Measurements from ENCODE around the gene NELFA.
A peak's percentile ranks its signal among the peaks of the same experiment; 100 is the strongest.

The NELFA gene

DNA sequence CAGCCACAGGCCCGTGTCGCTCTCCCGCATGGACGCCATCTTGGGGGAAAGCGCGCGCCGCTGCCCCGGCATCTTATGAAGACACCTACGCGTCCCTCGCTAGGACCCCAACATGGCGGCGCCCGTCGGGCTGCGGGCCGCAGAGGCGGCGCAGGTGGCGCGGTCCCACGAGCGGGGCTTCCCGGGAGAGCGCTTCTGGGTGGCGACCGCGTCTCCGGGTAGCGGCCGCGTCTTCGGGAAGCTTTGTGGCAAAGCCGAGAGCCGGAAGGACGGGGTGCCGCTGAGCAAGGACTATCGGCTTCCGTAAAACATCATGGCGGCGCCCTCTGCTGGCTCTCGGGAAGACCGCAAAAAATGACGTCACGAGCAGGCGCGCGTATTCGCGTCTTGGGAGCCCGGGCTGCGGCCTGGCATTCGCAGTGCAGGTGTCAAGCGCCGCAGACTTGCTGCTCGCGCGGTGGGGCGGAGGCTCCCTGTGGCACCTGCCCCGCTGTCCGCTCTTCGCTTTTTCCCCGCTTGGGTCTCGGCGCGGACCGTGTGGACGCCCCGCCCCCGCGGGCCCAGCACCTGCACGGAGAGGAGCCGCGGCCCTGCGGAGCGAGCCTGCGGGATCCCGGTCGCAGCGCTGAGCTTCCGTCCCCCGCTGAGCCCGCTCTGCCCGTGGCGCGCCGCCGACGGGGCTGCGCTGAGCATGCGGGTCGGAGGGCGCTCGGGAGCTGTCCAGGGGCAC lies at the start of gene NELFA:
TSS of gene NELFA (minus strand) at position 54 of the 730 bp plus-strand sequence. CDS start at position 39, 15 bp downstream.
- peak; percentile 86 for DNase-seq

DNA sequence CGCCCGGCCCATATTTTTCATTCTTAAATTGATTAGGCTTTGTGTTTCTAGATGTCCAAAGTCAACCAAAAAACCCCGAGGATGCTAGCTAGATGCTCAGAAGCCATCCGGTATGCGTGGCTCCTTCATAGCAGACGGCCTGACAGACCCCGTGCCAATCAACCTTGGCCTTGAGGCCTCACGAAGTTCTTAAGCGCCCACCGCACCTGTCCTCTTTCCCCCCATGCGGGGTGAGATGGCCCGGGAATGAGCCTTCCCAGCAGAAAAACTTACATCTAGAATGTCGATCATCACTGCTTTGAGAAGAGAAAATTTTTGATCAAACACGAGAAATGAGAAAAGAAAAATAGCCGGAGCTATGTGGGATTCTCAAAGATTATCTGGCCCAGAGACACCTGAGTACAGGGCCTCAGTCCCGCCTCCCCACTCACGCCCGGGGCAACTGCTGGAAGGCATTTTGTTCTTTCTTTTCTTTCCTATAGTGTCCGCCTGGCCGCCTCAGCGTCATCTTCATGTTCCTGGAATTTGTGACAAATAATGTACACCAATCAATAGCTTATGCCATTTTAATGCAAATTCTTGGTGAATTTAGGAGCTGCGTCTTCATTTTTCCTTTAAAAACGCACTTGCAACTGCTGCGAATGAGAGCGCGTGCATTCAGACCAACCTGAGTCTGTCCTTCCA lies 48.8 kb upstream of the NELFA start:
- no peak for DNase-seq

DNA sequence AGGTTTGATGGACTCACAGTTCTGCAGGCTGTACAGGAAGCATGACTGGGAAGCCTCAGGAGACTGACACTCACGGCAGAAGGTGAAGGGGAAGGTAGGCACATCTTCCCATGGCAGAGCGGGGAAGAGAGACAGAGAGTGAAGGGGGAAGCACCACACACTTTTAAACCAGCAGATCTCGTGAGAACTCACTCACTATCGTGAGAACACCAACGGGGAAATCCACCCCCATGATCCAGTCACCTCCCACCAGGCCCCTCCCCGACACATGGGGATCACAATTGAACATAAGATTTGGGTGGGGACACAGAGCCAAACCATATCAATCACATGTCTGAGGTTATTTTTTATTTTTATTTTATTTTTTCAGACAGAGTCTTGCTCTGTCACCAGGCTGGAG lies 45.4 kb upstream of the NELFA start:
- no peak for DNase-seq

DNA sequence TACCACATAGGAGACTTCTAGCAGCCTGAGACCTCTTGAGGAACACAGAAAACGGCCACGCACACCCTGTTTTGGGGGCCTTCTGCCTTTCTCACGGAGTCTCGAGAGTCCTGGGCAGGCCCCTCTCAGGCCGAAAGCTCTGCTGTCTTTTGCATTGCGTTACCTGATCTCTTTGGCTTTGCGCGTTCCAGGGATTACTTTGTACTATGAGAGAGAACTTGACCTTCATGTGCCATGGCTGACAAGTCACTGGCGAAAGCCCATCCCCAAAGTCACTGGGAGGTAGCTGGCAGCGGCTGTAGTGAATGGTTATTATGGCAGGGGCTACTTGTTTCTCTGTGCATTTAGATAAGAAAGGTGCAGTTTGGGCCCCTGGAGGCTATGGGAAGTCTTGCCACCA lies 42.3 kb upstream of the NELFA start:
- DNase-seq = no peak

DNA sequence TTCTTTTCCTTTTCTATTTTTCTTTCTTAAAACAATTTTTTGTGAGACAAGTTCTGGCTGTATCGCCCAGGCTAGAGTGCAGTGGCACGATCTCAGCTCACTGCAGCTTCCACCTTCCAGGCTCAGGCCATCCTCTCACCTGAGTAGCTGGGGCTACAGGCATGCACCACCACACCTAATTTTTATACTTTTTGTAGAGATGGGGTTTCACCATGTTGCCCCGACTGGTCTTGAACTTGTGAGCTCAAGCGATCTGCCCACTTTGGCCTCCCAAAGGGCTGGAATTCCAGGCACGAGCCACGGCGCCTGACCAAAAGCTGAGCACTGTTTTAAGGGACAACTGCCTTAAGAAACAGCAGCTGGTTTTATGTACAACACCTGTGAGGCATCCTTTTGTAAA lies 41.0 kb upstream of the NELFA start:
- no peak for DNase-seq

DNA sequence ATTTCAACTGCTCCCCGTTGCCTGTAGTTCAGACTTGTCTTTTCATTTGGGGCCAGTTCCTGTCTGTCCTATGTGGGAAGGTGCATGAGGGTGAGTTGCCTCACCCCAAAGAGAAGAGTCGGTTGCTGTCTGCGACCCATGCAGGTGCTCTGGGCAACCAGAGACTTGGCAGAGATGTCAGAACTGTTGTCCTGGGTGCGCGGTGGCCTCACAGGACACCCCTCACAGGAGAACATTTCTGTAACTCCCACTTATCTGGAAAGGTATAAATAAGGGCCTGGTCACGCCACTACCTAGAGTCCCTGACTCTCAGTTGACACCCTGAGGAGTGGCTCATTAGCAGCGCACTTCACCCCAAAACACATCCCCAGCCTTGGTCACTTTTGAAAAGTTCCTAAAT lies 40.6 kb upstream of the NELFA start:
- no peak for DNase-seq

DNA sequence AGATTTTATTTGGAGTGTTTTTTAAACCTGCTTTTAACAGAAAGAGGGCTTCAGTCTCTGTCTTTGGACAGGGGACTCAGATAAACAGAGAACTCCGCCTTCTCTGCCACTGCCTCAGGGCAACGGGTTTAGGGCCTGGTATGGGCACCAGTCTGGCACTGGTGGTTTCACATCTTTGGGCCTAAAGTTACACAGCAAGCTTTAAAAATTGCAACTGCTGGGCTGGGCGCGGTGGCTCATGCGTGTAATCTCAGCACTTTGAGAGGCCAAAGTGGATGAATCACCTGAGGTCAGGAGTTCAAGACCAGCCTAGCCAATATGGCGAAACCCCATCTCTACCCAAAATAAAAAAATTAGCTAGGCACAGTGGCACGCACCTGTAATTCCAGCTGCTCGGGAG lies 40.1 kb upstream of the NELFA start:
- no peak for DNase-seq

DNA sequence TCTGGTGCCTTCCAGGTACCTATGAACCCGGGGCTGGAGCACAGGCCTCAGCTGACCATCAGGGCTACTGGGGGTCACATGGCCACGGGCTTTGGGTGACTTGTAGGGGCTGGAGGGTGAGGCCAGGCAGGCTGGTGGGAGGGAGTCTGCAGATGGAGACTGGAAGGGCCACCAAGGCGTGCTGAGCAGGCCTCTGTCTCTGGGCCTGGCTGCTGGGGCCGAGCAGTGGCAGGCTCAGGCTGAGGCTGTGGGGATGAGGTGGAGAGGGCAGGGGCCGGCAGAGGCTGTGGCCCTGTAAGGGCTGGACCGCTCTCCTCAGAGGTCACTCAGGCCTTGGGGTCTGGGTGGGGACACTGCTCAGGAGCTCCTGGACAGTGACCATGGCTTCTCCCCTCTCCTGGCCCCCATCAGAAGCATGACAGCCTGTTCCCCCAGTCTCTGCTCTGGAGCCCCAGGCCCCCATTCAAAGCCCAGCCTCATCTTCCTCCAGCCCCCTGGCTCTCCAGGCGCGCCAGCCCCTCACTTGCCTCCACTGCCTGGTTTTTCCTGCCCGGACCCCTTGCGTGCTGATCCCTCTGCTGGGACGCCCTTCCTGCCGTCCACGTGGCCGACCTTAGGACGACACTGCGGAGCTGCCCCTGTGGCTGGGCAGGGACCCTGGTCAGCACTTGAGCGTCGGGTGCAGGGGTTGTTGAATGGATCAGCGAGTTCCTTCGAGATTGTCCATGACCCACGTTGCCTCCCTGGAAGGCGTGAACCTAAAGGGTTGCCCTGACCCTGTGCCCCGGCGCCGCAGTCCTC lies 39.2 kb upstream of the NELFA start:
- DNase-seq = no peak

DNA sequence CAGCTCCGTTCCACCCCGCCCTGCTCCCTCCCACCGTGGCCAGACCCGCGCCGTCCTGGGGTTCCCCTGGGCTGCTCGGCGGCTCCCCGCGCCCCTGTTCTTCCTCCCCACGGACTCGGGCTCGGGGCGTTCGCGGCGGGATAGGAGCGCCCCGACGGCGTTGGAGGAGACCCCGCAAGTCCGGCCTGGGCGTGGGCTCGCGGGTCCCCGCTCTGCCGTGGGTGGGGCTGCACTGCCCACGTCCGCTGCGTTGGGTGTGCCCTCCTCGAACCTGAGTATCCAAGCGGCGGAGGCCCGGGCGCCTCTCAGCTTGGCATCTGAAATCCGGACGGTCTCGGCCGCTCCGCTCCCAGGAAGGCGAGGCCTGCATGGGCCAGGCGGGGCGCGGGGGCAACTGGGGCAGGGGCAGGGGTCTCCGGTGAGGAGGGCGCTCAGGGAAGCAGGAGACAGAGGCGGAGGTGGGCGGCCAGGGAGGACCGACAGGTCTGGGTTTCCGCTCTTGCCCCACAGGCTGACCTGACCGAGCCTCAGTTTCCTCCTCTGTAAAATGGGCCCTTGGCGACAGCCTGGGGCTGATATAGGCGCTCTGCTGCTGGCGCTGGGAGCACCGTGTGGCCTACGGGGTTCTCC lies 38.4 kb upstream of the NELFA start:
- no peak for DNase-seq

DNA sequence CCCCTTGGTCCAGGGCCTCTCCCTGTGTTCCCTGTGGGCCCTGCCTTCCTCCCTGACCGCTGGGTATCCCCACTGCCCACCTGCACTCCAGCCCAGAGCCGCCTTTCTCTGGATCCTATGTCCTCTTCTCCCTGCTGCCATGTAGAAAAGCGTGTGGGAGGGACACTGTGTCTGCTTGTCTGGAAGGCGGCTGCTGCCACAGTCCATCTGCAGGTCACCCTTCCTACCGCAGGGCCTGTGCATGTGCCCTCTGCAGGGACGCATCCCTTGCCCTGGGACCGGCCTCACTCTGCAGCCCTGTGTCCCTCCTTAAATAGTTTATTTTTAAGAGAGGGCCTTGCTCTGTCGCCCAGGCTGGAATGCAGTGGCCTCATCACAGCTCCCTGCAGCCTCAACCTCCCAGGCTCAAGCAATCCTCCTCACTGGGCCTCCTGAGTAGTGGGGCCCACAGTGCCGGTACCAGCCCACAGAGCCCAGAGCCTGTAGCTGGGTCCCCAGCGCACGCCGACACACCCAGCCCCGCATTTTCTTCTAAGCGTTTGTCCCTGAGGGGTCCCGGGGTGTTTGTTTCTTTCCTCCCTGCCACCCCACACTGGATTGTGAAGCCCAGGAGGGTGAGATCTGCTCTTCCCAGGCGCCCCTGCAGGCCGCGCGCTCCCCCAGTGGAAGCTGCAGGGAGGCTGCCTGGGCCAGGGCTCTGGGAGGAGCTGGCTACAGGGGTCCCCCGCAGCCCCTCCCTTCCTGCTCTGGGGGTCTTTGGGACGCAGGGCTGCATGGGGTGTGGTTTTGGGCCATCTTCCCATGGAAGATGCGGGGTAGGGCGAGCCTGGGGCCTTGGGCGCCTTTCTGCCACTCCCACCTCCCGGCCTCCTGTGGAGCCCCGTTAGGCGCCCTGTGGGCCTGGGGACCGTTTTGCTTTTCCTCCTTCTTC lies 37.5 kb upstream of the NELFA start:
- DNase-seq = no peak

DNA sequence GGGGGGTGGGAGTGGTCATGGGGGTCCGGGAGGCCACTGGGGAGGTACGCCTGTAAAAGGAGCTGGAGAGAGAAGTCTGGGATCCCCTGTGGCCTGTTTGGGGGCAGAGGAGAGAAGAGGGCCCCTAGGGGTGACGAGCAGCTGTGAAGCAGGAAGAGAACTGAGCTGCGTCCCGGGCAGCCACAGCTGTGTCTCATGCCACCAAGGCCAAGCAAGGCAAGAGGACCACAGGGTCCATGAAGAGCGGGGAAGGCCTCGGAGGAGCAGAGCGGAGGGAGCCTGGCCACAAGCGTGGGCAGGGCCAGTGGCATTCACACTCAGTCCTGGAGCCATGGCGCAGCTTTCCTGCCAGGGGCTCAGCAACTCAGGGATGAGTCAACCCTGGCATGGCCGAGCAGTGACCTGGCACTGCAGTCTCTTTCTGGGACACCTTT lies 36.8 kb upstream of the NELFA start:
- DNase-seq = no peak

DNA sequence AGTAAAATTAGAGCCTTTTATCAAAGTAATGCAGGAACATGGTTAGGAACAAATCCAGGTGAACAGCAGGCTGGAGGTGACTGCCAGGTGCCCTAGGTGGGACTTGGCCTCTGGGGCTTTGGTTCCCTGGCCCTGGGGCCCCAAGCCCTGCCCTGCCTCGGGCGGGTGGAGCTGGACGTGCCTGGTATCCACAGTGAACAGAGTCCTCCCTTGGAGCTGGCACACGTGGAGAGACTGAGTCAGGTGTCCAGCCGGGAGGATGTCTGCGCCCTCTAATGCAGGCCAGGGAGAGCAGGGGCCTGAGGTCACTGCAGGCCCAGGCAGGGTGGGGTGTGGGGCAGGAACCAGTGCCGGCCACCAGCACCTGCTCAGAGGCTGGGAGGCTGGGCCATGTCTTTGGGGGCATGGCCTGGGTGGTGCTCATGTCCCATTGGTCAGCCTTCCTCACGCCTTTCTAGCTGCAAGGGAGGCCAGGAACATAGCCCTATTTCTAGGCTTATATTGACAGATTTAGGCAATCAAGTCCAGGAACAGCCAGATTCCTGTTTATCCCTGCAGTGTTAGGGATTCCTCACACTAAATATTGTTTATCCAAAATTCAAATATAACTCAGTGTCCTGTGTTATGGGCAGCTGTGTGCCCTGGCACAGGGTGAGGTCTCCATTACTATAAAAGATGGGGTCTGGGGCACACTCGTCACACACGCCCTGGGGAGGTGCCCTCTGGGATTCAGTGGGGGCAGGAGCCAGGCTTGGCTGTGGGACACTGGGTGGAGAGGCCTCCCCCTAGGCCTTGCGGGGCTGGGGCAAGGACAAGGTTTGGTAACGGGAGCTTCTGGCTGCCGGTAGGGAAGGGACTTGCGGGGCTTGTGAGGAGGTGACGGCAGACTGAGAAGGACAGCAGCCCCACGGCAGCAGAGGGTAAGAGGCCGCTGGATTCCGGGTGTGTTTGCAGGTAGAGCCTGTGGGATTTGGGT lies 36.1 kb upstream of the NELFA start:
- DNase-seq = no peak

DNA sequence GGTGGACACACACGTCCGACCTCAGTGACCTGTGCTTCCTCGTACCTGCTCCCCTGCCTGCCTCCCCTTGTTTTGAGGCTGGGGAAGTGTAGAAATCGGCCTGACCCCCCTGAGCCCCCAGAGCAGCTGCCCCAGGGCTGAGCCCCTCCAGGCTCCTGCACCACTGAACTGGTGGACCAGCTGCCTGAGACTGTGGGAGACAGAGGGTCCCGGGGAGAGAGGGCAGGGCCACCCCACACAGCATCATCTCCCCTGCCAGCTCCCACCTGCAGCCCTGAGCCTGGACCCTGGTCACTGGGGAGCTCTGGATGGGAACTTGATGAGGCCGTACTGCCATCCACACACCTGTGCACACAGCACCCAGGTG lies 35.3 kb upstream of the NELFA start:
- no peak for DNase-seq

DNA sequence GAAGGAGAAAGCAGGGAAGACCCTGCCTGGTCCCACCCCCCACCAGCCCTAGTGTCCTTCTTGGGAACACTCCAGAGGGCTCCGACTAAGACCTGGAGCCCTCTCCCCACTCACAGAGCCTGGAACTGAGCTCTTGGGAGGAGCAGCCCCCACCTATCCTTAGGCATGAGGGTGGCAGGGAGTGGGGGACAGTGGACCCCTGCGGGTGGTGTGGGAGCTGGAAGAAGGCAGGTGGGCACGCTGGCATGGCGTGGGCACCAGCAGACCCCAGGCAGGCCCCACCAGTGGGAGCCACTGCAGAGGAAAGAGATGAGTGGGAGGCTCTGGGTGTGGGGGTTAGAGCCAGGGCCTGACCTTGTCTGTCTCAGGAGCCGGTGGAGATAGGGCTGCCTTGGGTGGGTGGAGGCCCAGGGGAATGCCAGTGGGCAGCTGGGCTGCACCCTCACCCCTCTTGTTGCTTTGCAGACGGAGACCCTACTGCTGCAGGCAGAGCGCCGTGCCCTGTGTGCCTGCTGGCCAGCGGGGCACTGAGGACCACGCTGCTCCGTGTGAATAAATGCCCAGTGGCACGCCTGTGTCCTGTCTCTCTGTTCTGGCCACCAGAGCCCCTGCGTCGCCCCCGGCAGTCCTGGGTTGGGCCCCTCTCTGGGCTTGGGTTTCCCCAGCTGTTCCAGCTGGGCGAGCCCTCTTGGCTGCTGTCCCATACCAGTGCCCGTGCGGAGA lies 34.8 kb upstream of the NELFA start:
- no peak for DNase-seq

DNA sequence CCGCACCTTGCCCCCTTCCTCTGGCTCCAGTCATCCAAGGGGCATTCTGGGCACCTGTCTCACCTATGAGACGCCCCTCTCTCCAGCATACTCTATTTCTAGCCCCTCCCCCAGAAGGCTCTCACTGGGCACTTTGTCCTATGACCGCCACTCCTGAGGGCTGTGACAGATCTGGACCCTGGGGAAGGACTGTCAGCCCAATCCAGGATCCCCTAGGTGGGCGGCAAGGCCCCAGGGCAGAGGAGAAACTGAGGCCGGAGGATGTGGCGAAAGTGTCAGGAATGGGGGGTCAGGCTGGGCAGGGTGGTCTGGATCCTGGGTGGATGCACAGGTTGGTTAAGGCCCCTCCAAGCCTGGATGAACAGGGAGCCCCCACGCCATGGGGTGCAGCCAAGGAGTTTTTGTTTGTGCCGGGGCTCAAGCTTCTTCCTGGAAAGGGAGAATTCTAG lies 34.2 kb upstream of the NELFA start:
- no peak for DNase-seq

DNA sequence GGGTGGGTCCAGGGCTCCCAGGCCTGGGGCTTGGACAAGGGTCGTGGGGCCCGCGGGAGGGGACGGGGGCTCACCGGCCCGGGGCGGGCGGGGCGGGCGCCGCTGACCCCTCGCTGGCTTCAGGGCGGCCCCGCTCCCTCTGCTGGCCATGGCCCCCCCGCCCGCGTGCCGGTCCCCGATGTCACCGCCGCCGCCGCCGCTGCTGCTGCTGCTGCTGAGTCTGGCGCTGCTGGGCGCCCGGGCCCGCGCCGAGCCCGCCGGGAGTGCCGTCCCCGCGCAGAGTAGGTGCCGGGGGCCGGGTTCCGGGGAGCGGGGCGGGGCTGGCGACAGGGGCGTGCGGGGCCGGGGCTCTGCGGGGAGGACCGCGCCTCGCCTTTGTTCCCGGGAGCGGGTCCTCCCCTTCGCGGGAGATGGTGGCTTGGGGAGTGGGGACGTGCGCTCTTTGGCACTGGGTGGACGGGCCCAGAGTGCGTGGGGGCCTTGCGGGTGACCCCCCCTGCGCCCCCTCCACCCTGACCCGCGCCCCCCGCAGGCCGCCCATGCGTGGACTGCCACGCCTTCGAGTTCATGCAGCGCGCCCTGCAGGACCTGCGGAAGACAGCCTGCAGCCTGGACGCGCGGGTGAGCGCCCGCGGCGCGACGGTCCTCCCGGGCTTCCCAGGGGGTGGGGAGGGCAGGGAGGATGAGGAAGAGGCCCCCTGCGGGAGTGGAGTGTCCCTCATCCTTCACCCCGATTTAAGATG lies 33.6 kb upstream of the NELFA start:
- no peak for DNase-seq

DNA sequence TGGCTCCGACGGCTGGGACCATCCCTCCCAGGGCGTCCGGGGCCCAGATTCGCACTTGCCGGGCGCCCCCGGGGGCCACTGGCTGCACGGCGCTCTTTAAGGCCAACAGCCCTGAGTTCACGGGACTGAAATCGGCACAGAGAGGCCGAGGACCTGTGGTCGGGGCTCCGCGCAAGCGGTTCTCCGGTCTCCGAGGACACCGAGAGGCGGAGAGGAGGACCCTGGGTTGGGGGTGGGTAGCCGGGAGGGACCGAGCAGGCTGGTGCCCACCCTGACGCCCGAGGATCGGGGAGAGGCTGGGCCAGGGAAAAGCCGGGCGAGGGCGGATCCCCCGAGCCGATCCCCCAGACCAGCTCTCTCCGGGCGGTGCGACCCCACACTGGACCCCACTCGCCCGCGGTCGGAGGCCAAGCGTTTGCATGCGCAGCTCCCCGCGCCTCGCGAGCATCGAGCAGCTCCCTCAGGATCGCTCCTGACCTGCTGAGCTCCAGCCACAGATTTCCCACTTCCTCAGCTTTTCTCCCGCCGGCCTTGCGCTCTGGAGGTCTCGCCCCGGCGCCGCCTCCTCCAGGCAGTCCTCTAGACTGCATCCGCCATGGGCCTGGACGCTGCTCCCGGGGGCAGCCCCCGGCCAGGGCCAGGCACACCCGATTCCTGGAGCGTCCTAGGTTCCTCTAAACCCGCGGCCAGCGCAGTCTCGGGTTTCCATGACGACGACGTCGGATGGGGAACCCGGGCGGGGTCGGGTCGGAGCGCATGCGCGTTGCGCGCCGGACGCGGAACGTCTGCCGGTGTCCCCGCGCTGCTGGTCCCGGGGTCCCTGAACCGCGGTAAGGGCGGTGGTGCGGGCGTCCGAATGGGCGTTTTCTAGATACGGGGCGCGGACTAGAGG lies 32.7 kb upstream of the NELFA start:
- DNase-seq = peak; percentile 83

Data from MV-4-11 (cell line).